HepG2 (cell line): ENCODE measurements around the gene EGR1. TPM values are rescaled to one million over a fixed set of nuclear protein-coding genes. Genes with fewer than 3 reads are reported as not detected.
A peak's percentile ranks its signal among the peaks of the same experiment; 100 is the strongest.

Source experiments
- ARID3A ChIP-seq: IDR thresholded peaks from 2 replicates; pipeline ENCODE4 v1.6.1; 2012; ENCODE audit warnings: low read depth, low read length, improper control_type of control experiment
- CBX5 ChIP-seq: sonication (generic); formaldehyde crosslinking; IDR thresholded peaks from 2 replicates; pipeline ENCODE4 v1.4.0; 2020; ENCODE audit warnings: missing genetic modification reagents, borderline replicate concordance
- CREBL2 ChIP-seq: sonication (generic); formaldehyde crosslinking; IDR thresholded peaks from 2 replicates; pipeline ENCODE4 v1.8.1; 2023; ENCODE audit warnings: missing genetic modification reagents, mild to moderate bottlenecking, borderline replicate concordance
- GATA4 ChIP-seq: sonication (generic); IDR thresholded peaks from 2 replicates; pipeline ENCODE4 v1.6.1; 2016; ENCODE audit warnings: antibody characterized with exemption, low read depth, borderline replicate concordance
- JARID2 ChIP-seq: sonication (generic); formaldehyde crosslinking; IDR thresholded peaks from 2 replicates; pipeline ENCODE4 v1.8.1; 2023; ENCODE audit warnings: missing genetic modification reagents, inconsistent platforms; ENCODE audit not compliant: insufficient replicate concordance
- KDM2A ChIP-seq: sonication (generic); formaldehyde crosslinking; IDR thresholded peaks from 2 replicates; pipeline ENCODE4 v1.4.0; 2020; ENCODE audit warnings: low read depth, missing genetic modification reagents, borderline replicate concordance
- MIER3 ChIP-seq: IDR thresholded peaks from 2 replicates; pipeline ENCODE4 v1.6.1; 2016; ENCODE audit warnings: missing compliant biosample characterization, borderline replicate concordance
- MXD1 ChIP-seq: sonication (generic); formaldehyde crosslinking; IDR thresholded peaks from 2 replicates; pipeline ENCODE4 v1.4.0; 2020; ENCODE audit warnings: mild to moderate bottlenecking, missing genetic modification reagents
- NPAS2 ChIP-seq: sonication (generic); formaldehyde crosslinking; IDR thresholded peaks from 2 replicates; pipeline ENCODE4 v1.8.0; 2022; ENCODE audit warnings: mild to moderate bottlenecking, missing genetic modification reagents, borderline replicate concordance
- NR2F6 ChIP-seq, 2 experiments: IDR thresholded peaks; 2 replicates each; pipeline ENCODE4 v1.6.1; 2016; ENCODE audit warnings: antibody characterized with exemption in 1 of 2, mild to moderate bottlenecking in 1 of 2
- POGZ ChIP-seq: sonication (generic); formaldehyde crosslinking; IDR thresholded peaks from 2 replicates; pipeline ENCODE4 v1.4.0; 2020; ENCODE audit warnings: mild to moderate bottlenecking, missing genetic modification reagents
- RELA ChIP-seq: sonication (generic); formaldehyde crosslinking; IDR thresholded peaks from 2 replicates; pipeline ENCODE4 v1.4.0; 2020; ENCODE audit warnings: missing genetic modification reagents
- SP1 ChIP-seq, 2 experiments: fragments of 450-650 bp in 1 of 2; sonication (generic) in 1 of 2; formaldehyde crosslinking in 1 of 2; IDR thresholded peaks; 2 replicates each; pipeline versions ENCODE4 v1.4.0 to v1.6.1; 2016 to 2020; ENCODE audit warnings: missing genetic modification reagents in 1 of 2
- TAF1 ChIP-seq: sonication (generic); formaldehyde crosslinking; IDR thresholded peaks from 2 replicates; pipeline ENCODE4 v1.4.0; 2020; ENCODE audit warnings: missing genetic modification reagents
- THYN1 ChIP-seq: sonication (generic); formaldehyde crosslinking; IDR thresholded peaks from 2 replicates; pipeline ENCODE4 v1.8.1; 2023; ENCODE audit warnings: low read depth, mild to moderate bottlenecking, moderate library complexity, missing genetic modification reagents, borderline replicate concordance
- ZBTB46 ChIP-seq: sonication (generic); formaldehyde crosslinking; IDR thresholded peaks from 2 replicates; pipeline ENCODE4 v1.4.0; 2020; ENCODE audit warnings: mild to moderate bottlenecking, missing genetic modification reagents, borderline replicate concordance
- ZNF143 ChIP-seq: sonication (generic); formaldehyde crosslinking; IDR thresholded peaks from 2 replicates; pipeline ENCODE4 v1.4.0; 2020; ENCODE audit warnings: missing genetic modification reagents
- ZNF274 ChIP-seq: sonication (generic); formaldehyde crosslinking; IDR thresholded peaks from 2 replicates; pipeline ENCODE4 v1.5.1; 2020; ENCODE audit warnings: mild to moderate bottlenecking, missing genetic modification reagents
- polyA plus RNA-seq, 8 experiments: library from polyadenylated mRNA; depleted of rRNA in 3 of 8; stranded (reverse) in 7 of 8; unstranded in 1 of 8; fragments of >200 nt; fragmentation: Illumina TruSeq in 4 of 8; extraction: Trizol in 4 of 8; gene quantifications; 2 replicates each; pipeline versions ENCODE4 v1.2.1 to v1.2.3, GENCODE V29; 2011 to 2016; ENCODE audit warnings: low read depth in 4 of 8, missing spikeins in 1 of 8, mixed read lengths in 1 of 8; ENCODE audit not compliant: insufficient read depth in 1 of 8
- total RNA-seq, 5 experiments: library from RNA; depleted of rRNA; stranded (reverse); fragments of >200 nt; fragmentation: Illumina TruSeq; extraction: Trizol; gene quantifications; 2 replicates each; pipeline ENCODE4 v1.2.3, GENCODE V29; 2016; ENCODE audit warnings: low read depth in 1 of 5

EGR1 gene
- total and polyA plus RNA-seq, 2 of the 13 experiments (the other 11 are each of a cell fraction or from before 2014, with no cell fraction given): 4.1 to 4.5 TPM

- TF ChIP-seq CREBL2 (CRISPR knock-in tag) (0 out of 2 replicates have a peak, but pooled peaks have one; percentile 44), CBX5 (CRISPR knock-in tag) (0 out of 2 replicates have a peak, but pooled peaks have one; percentile 4), JARID2 (CRISPR knock-in tag) (peak; percentile 26), ZBTB46 (CRISPR knock-in tag) (no peak), RELA (no peak), THYN1 (CRISPR knock-in tag) (0 out of 2 replicates have a peak, but pooled peaks have one; percentile 9), ZNF143 (CRISPR knock-in tag) (peak; percentile 62), POGZ (peak; percentile 20; the same call in 1 of the 2 replicates), MIER3 (CRISPR knock-in tag) (no peak), GATA4 (0 out of 2 replicates have a peak, but pooled peaks have one; percentile 16), MXD1 (CRISPR knock-in tag) (peak; percentile 75), SP1 (IDR thresholded peaks at IDR 0.05) (no peak), SP1 (CRISPR knock-in tag; IDR thresholded peaks at IDR 0.05) (peak; percentile 30; the same call in 1 of the 2 replicates), ZNF274 (CRISPR knock-in tag) (peak; percentile 71), NR2F6 (IDR thresholded peaks at IDR 0.05) (no peak), NR2F6 (CRISPR knock-in tag; IDR thresholded peaks at IDR 0.05) (peak; percentile 77), TAF1 (CRISPR knock-in tag) (peak; percentile 50), ARID3A (no peak), NPAS2 (peak; percentile 3; the same call in 1 of the 2 replicates), KDM2A (CRISPR knock-in tag) (peak; percentile 74)
Measured at GRCh38 chr5:138464388-138465260, 655 bp upstream of the EGR1 start (continued).
